EH (cell line): Measurements from ENCODE around the gene FLRT2.
A peak's percentile ranks its signal among the peaks of the same experiment; 100 is the strongest.

Experiments used
- DNase-seq: peaks from one replicate; pipeline ENCODE4 v3.0.0-alpha.2; 2015; ENCODE audit warnings: low read depth

Gene FLRT2

GRCh38 chr14:85530626-85531025 is 682 bp downstream of the FLRT2 start:
- DNase-seq = no peak

- peak; percentile 66 for DNase-seq
Observed at GRCh38 chr14:85531141-85531586, 1.2 kb downstream of the FLRT2 start.

GRCh38 chr14:85531587-85532373 is 1.8 kb downstream of the FLRT2 start:
- DNase-seq = peak; percentile 79

DNA sequence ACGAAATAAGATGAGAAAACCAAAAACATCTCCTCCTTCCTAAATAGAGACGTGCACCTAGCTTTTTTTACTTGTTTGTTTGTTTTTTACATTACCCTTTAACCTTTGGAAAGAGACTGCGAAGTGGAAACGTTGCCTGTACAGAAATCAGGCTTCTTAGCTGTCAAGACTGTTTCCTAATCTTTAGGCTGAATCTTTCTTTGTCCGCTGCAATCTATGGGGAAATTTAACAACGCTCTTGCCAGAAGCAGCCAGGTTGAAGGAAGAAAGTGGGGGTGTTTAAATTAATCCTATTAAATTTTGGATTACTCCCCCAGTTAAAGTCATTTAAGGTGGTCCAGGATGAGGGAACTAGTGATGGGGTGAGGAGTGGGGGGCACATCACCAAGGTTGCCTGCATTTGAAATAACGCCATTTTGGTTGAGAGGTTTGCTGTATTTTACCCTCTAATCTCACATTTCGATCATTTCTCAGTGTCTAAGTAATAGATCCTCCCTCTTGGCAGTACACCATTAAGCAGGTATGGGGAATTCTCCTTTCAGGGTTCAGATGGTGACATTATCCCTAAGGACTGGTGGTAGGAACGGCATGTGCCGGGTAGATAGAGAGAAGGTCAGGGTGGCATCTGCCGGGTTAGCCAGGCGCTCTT is 2.6 kb downstream of the FLRT2 start:
- DNase-seq = no peak

DNA sequence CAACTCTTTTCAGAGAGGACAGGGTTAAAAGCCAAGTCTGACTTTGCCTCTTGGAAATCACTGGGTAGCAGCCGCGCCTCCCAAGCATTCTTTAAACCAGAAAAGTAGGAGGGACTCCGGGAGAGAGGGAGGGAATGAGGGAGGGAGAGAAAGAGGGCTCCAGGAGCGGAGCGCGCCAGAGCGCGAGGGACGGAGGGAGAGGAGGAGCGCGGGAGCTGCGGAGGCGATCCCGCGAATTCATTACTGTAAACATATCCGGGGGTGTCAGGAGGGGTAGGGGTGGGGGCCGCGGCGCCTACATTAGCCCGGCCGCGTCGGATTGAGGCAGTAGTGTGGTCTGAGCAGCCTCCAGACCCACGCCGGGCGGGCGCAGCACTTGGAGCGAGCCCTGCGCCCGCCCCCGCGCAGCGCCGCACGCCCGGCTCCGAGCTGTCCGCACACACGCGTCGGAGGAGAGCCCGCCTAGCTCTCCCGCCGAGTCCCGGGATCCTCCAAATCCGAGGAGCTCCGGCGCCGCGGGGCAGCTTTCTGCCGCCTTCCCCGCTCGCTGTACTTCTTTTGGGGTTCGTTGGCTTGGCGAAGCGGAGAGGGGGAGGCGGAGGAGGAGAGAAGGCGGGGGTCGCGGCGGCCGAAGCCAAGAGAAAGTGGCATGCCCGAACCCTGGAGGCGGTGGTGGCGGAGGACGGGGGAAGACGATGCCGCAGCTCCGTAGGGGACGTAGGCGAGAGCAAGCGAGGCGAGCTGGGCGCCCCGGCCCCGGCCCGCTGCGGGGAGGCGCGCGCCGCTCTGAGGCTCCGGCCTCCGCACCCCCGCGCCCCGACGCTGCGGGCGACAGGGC is 3.3 kb downstream of the FLRT2 start:
- peak; percentile 86 for DNase-seq

GRCh38 chr14:85533861-85534291 is 3.9 kb downstream of the FLRT2 start:
- DNase-seq = peak; percentile 27

DNA sequence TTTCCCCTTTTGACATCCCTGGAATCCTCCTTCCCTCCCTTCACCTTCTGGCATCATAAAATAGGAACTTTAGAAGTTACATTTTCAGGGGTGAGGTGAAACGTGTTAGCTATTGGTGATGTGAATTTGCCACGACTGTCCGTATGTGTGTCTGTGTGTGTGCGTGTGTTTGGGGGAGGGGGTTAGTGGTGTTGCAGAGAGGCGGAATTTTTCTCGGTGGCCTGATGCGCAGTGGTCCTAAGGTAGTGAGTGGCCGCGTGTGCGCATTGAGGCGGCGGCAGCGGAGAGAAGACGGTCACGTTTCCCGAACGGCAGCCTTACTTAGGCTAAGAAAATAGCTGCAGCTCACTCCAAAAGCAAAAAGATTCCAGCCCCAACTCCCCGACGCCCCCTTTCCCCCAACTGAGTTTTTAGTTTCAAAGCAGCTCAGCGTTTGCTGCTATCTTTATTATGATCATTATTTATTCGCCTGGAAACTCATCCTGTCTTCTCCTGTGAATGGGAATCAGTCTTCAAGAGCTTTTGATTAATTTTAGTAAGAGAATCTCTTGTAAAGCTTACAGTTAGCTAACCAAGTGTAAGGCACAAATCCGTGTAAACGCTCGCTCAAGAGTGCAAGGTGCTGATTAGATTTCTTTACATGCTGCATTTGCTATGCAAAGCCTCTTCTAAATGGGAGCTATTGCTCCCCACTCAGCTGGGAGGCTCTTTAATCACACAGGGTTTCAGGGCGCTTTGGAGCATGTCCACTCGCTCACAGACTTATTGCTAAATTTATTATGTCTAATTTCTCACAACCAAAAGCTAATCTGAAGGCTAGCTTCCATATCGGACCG is 4.7 kb downstream of the FLRT2 start:
- DNase-seq = peak; percentile 15

DNA sequence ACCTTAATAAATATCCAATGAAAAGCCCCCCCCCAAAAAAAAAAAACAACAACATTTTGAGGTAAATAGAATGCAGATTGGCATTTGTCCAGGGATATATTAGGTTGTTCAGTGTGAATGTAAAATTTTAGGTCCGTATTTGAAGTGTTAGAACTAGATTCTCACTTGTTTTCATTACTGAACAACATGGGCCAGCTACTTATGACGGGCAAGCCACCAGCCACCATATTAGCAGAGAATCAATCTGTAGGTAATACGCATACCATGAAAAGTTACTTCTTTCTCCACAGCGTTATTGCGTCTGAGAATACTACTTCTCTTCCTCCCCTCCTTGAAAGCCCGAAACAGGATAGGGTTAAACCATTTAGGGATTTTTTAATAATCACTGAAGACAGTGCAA is 5.4 kb downstream of the FLRT2 start:
- DNase-seq = no peak

DNA sequence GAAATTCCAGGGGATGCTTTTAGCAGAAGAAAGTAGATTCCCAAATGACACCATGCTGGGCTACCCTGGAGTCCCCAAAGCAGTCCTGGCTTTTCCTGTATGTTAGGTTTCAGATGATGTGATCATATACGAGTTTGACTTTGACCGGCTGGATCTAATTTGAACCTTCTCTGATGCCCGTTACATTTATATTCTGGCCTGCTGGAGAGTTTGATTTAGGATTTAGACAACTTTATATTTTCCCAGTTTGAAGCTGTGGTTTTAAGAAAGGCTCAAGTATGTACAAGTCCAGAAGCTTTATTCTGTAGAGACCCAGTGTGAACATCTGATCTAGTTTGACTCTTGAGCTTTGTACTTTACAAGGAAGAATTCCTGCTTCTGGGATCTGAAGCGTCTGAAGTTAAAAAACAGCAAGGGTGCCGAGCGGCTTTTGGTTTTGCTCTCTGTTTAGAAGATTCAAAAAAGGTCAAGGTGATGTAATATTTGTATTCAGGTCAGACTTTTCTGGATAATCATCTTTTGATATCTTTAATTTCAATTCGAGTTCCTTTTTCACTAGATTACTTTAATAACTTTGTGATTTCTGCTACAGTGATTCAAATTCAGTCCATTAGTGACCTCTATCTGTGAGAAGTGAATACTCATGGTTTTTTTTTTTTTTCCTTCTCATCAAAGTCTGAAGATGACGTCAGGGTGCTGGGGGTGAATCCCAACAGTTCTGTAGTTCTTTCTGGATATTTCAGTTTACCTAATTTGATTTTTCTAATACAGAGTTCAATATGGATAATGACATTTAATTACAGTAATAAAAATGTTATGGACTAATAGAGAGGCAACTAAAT is 6.3 kb downstream of the FLRT2 start:
- DNase-seq = peak; percentile 73

- DNase-seq = peak; percentile 20
Observed at GRCh38 chr14:85536833-85537190, 6.9 kb downstream of the FLRT2 start.

- DNase-seq = no peak
Observed at GRCh38 chr14:85537526-85537925, 7.6 kb downstream of the FLRT2 start.

DNA sequence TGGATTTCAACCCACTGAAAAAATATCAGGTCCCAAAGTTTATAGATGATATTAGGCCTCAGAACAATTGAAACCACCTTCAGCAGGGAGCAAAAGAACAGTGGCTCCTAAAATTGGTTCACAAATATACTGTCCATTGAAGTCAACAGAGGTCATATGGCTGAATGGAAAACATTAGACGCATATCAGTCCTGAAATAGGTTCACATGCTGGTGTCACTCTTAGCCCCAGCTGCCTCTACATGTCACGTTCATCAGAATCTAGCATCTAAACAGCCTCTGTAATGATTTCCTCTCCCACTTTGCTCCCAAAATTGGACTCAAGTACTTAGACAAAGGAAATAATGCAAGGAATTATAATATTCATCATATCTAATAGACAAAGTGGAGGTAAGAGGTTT is 8.7 kb downstream of the FLRT2 start:
- no peak for DNase-seq

- no peak for DNase-seq
Observed at GRCh38 chr14:85539510-85539909, 9.6 kb downstream of the FLRT2 start.

DNA sequence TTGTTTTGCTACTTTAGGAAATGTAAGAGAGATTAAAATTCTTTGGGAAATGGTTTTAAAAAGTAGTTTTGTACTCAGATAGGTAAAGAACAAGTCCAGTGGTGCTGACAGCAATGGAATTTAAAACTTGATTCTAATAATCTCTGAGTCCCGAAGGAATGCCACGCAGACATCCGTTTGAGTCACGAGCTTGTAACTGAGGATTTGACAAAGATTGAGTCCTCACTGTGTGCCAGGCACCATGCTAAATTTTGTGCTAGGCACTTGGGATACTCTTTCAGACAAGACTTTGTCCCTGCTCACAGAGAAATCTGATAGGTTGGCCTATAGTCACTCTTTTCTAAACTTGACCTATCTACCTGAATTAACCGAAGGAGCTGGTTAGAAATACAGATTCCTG is 12.7 kb downstream of the FLRT2 start:
- DNase-seq = no peak

- DNase-seq = no peak
Observed at GRCh38 chr14:85545738-85546137, 15.8 kb downstream of the FLRT2 start.

GRCh38 chr14:85546390-85546789 is 16.4 kb downstream of the FLRT2 start:
- no peak for DNase-seq

- no peak for DNase-seq
Observed at GRCh38 chr14:85549697-85550096, 19.8 kb downstream of the FLRT2 start.

DNA sequence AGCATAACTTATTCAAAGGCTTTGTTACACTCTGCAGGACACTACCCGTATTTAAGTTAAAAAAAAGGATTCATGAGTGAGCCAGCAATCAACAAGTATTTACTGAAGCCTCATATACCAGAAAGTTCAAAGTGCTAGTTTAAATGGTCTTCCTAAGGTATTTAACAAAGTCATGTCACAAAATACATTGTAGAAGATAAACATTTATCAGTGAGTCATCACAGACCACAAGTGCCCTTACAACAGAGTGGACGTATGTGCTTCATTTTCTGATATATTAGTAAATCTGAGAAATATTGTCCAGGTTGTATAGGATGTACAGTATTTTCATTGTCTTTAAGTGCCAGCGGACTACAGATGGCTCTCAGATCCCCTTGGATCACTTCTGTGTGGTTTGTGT is 24.2 kb downstream of the FLRT2 start:
- no peak for DNase-seq

GRCh38 chr14:85556267-85556666 is 26.3 kb downstream of the FLRT2 start:
- no peak for DNase-seq

DNA sequence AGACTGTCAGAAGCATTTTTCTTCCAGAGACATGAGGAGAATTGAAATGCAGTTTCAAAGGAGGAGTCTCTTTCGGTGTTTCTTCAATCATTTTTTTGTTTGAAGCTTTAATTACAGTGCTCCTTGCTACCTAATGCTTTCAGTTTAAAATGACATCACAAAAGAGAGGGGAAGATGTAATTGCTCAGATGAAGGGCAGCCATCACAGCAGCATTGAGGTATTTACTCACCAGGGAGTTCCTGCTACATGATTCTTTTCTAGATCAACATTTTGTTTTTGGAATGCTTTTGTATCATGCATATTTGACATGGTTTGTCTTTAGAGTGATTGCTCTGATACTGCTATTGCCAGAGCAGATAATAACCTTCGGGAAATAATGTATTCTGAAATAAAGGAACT is 28.6 kb downstream of the FLRT2 start:
- no peak for DNase-seq

DNA sequence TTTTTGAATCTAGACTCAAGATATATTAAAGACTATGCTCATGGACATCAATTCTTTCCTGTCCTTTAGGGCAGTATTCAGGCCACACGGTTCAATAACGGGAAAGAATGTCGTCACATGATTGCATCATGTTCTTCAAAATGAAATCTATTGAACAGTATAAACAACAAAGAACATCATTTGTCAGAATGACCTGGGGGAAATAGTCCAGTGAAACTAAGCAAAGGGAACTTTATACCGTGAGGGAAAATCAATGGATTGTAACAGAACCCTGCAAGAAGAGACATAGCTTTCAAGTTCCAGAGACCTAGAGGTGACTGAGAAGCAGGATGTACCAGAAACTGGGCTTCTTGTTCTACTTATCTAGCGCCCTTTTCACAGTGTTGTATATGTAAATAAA is 32.7 kb downstream of the FLRT2 start:
- DNase-seq = no peak
